Ramos (cell line): ENCODE data around the gene AAR2.

ENCODE experiments used
- in situ Hi-C: fragments of 300-500 bp; cut with MboI; formaldehyde crosslinking; loops from one replicate; pipeline ENCODE4 v1.14.3; 2022; ENCODE audit warnings: low sequenced_read_pairs; ENCODE audit not compliant: unreplicated experiment

AAR2 gene

GRCh38 chr20:36254076-36254475, 17.8 kb downstream of the AAR2 start:
- in situ Hi-C loops = no loop called here

DNA sequence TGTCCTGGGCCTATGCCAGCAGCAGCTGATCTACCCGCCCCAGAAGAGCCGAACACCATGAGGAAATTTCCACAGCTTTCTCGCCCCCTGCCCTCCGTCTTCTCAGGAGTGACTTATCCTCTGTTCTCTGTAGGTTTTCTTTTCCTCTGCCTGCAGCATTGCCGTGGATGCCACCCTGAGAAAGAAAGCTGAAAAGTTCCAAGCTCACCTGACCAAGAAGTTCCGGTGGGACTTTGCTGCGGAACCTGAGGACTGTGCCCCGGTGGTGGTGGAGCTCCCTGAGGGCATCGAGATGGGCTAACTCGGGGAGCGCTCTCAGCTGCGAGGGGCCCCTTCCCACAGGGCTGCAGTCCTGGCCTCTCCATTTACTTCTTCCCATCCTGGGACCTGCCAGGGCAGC, 19.2 kb downstream of the AAR2 start:
- in situ Hi-C loops = no loop called here

GRCh38 chr20:36259177-36260061, 23.1 kb downstream of the AAR2 start:
- in situ Hi-C loops = no loop called here

- in situ Hi-C loops = no loop called here
Observed at GRCh38 chr20:36260316-36260715, 24.0 kb downstream of the AAR2 start.

DNA sequence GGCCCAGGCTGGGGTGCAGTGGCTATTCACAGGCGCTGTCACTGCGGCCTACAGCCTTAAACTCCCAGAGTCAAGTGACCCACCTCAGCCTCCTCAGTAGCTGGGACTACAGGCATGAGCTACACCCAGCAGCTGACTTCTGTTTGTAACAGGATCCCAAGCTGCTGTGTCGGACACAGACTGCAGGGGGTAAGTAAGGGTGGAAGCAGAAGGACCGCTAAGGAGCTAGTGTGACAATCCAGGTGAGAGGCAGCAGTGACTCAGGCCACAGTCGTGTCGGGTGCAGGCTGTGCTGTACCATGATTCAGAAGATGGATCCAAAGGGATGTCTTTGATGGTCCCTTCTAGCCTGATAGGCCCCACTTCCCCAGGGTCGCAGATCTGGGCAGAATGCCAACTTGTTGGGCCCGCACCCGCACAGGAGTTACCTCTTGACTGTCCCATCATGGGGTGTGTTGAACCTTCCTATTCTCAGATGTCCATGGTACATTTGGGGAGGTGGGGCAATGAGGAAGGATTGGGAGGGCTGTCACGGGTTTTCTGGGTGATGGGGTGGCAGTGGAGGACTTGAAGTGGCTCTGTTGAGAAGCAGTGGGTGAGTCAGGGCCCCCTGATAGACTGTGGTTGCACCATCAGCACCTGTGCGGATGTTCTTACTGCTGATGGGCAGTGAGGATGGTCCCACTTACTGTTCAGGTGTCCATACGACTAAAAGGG, 25.3 kb downstream of the AAR2 start:
- in situ Hi-C loops = no loop called here

- in situ Hi-C loops = no loop called here
Observed at GRCh38 chr20:36262440-36262839, 26.2 kb downstream of the AAR2 start.

DNA sequence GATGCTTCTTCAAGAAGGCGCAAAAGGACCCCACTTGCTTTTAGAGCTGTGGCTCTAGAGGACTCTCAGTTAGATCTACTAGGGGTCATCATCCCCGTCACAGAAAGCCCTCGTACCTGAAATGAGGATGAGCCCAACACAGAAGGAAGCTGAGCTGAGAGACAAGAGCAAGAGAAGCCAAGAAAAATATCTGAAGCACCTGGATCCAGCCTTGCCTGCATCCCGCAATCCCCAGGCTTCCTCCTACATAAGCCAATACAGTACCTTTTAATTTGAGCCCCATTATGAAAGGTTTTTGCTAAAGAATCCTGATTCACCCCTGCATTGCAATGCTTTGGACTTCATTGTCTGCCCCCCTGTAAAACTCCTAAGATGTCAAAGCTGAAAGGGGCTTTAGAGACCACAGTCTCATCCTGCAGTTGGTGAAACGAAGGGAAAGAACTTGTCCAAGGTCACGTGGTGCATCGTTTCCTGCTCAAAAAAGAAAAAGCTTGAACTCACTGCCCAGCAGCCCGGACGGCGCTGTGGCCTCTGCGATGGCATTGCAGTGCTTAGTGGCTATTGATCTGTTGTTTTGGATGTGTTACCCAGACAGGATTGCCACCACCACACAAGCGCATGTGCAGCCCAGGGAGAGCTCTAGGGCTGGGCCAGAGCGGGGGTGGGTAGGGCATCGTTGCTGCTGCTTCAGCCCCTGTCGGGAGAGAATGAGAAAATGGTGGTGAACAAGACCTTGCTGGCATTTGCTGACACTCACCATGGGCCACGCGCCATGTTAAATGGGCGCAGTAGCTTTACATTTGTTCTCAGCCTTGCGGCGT, 28.4 kb downstream of the AAR2 start:
- in situ Hi-C loops = no loop called here

DNA sequence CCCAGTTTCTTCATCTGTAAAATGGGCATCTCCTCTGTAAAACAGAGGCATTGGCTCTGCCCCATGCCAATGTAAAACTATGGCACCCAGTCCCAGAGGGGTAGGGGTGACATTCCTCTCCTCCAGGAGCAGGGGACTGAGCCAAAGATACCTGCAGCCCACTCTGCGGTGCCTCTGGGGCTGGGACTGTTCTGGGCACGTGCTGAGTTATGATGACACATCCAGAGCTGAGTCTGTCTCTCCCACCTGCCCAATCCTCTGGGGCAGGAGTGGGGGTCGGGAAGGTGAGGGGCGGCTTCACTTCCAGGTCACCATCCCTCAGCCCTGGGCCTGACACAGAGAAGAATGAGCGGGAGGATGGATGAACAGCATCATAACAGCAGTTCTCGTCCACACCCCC, 29.9 kb downstream of the AAR2 start:
- in situ Hi-C loops = no loop called here

DNA sequence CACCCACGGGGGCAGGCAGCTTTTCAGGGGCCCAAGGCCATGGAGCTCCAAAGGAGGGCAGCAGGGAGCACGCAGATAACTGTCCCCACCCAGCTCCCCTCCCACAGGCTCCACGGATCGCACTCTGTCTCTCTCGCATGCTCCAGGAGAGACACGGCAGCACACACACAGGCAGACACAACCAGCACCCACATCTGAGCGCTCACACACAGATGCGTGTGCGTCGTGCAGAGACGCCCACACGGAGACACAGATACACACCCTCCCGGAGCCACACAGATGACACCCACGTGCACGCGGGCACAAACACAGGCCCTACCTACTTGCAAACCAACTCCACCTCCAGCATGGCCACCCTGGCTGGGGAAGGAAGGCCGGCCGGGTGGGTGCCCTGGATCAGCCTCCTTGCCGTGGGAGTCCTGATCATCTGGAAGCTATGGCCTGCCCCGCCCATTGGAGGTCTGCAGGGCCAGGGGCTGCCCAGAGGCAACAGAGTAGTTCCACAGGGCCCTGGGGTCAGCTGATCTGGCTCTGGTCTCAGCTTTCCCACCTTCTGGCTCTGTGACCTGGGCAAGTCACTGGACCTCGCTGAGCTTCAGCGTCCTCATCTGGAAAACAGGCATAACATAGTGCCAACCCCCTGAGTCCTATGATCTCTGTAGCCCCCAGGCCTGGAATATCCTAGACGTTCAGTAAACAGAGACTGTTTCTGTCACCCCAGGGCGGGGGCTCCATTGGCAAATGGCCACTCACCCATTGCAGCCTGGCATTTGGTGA, 31.5 kb downstream of the AAR2 start:
- in situ Hi-C loops = no loop called here

GRCh38 chr20:36268440-36269342, 32.4 kb downstream of the AAR2 start:
- in situ Hi-C loops = no loop called here

GRCh38 chr20:36269507-36269906, 33.2 kb downstream of the AAR2 start:
- in situ Hi-C loops = no loop called here

DNA sequence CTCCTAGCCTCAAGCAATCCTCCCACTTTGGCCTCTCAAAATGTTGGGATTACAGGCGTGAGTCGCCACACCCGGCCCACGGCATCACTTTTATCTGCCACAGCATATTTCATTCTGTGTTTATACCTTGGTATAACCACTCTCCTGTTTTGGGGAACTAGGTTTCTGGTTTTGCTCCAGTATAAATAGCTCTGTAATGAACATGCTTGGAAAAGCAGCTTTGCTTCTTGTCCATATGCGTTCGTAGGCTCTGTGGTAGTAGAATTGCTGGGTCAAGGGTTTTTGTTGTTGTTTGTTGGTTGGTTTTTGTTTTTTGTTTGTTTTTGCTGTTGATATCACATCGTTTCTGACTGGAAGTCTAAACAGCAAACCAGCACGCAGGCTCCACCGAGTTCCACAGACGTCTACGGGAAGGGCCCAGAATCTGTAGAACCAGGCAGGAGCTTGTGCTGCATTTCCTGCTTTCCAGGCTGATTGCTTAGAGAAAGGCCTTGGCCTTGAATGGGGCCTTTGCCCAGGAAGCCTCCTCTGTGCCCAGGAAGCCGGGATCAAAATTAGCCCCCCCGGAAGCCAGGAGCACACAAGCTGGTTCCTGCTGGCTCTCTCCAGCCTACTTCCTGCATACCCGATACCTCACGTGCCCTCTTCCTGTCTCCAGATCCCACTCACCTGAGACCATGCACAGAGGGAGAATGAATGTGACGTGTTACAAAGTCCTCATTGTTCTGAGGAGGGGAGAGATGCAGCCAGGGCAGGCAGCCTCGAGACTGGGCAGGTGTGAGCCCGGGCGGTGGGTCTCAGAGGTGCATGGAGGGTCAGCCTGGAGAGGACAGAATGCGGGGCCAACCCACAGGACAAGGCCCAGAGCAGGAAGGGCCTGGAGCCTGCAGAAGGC, 34.7 kb downstream of the AAR2 start:
- in situ Hi-C loops = no loop called here

- in situ Hi-C loops = no loop called here
Observed at GRCh38 chr20:36271639-36272546, 35.6 kb downstream of the AAR2 start.

GRCh38 chr20:36272547-36273220, 36.4 kb downstream of the AAR2 start:
- in situ Hi-C loops = no loop called here

DNA sequence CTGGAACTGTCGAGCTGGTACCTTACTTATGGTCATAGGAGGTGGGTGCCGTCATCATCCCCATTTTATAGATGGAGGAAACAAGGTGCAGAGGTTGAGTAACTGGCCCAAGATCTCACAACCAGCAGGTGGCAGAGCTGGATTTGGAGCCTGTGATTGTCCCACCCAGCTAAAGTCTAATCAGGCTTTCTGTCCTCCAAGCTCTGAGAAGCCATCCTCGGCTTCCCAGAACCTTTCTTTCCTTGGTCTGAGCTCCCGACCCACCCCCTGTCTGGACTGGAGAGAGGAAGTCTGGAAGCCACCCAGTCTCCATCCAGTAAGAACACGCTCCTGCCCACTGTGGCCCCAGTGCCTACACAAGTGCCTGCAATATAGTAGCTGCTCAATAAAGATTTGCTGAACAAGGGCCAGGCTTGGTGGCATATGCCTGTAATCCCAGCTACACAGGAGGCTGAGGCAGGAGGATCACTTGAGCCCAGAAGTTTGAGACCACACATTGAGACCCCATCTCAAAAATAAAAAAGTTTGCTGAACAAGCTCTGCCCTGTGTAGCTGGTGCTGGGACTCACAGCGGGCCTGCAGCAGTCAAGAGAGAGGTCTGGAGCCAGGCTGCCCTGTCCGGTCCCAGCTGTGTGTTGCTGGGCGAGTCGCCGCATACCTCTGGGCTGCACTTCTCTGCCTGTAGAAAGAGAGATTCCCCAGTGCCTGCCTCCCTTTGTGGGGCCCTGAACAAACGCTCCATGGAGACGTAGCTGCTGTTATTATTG, 37.3 kb downstream of the AAR2 start:
- in situ Hi-C loops = no loop called here
